B cell (primary cell): ENCODE results near the gene BTAF1. TPM values are rescaled to one million over a fixed set of nuclear protein-coding genes. Genes with fewer than 3 reads are reported as not detected.
A peak's percentile ranks its signal among the peaks of the same experiment; 100 is the strongest.

Experiments used
- ATAC-seq: fragments of 200-7000 bp; cut with Tn5 transposase; one replicate; pipeline ENCODE4 v1.10.0; 2021; ENCODE audit warnings: low read depth, mild to moderate bottlenecking, moderate number of reproducible peaks, moderate library complexity
- CTCF ChIA-PET: fragments of 350-600 bp; sonication (Branson Sonifier 250); formaldehyde crosslinking; loops from one replicate; lab custom pipeline; 2021; ENCODE audit warnings: antibody characterized with exemption, inconsistent platforms; lab: Charles Lee
- POLR2A ChIA-PET: fragments of 350-600 bp; sonication (Branson Sonifier 250); formaldehyde crosslinking; loops from one replicate; lab custom pipeline; 2021; ENCODE audit warnings: antibody characterized with exemption; lab: Charles Lee
- DNase-seq: peaks from one replicate; pipeline ENCODE4 v3.0.0; 2013
- H2AFZ ChIP-seq: 2 replicates; pipeline ENCODE4 v1.6.1; 2012; ENCODE audit warnings: mild to moderate bottlenecking, low read depth, low read length; ENCODE audit not compliant: insufficient read depth, poor library complexity, severe bottlenecking
- H3K27ac ChIP-seq, 2 donors: 1 replicate in 1 of 2; 2 replicates in 1 of 2; pipeline ENCODE4 v1.5.1; 2012 to 2013; ENCODE audit warnings: low read length in 2 of 2, mild to moderate bottlenecking in 2 of 2, moderate library complexity in 1 of 2
- H3K27me3 ChIP-seq, 4 experiments: fragments of 200-600 bp in 1 of 4; sonication (generic) in 1 of 4; replicated peaks in 1 of 4; 1 replicate in 2 of 4; 2 replicates in 2 of 4; pipeline versions ENCODE4 v1.6.1 to v1.7.0; 2013 to 2016; ENCODE audit warnings: low read length in 3 of 4, mild to moderate bottlenecking in 2 of 4, mixed read lengths in 1 of 4, moderate library complexity in 1 of 4; ENCODE audit not compliant: insufficient read depth in 4 of 4, control insufficient read depth in 3 of 4; ENCODE audit errors: control extremely low read depth in 1 of 4
- H3K36me3 ChIP-seq, 2 experiments: replicated peaks in 1 of 2; 1 replicate in 1 of 2; 2 replicates in 1 of 2; pipeline versions ENCODE4 v1.6.1 to v1.7.1; 2013; ENCODE audit warnings: low read length in 1 of 2; ENCODE audit not compliant: insufficient read depth in 2 of 2, control insufficient read depth in 1 of 2; ENCODE audit errors: control extremely low read depth in 1 of 2, extremely low read depth in 1 of 2
- H3K4me1 ChIP-seq, 2 donors: fragments of 200-600 bp in 1 of 2; sonication (generic) in 1 of 2; 1 replicate in 1 of 2; 2 replicates in 1 of 2; pipeline versions ENCODE4 v1.5.1 to v1.6.1; 2013 to 2017; ENCODE audit warnings: low read length in 2 of 2; ENCODE audit not compliant: control insufficient read depth in 2 of 2, insufficient read depth in 2 of 2
- H3K4me2 ChIP-seq: replicated peaks from 2 replicates; pipeline ENCODE3; 2012; ENCODE audit warnings: mild to moderate bottlenecking, low read depth, low read length; ENCODE audit not compliant: poor library complexity, severe bottlenecking
- H3K4me3 ChIP-seq, 5 experiments: fragments of 200-600 bp in 1 of 5; sonication (generic) in 1 of 5; 1 replicate in 3 of 5; 2 replicates in 2 of 5; pipeline versions ENCODE4 v1.5.1 to v1.7.0; 2011 to 2016; ENCODE audit warnings: low read length in 4 of 5, mild to moderate bottlenecking in 4 of 5, low read depth in 2 of 5, control low read depth in 1 of 5, moderate library complexity in 1 of 5; ENCODE audit not compliant: insufficient read depth in 1 of 5; ENCODE audit errors: control extremely low read depth in 1 of 5, extremely low read depth in 1 of 5
- H3K79me2 ChIP-seq: fragments of 200-600 bp; sonication (generic); one replicate; pipeline ENCODE4 v1.6.0; 2016; ENCODE audit warnings: low read length; ENCODE audit not compliant: control insufficient read depth, insufficient read depth
- H3K9ac ChIP-seq: fragments of 200-600 bp; sonication (generic); 2 replicates; pipeline ENCODE4 v1.6.1; 2017; ENCODE audit warnings: mild to moderate bottlenecking, low read length, moderate library complexity
- H3K9me3 ChIP-seq, 3 donors: one replicate each; pipeline versions ENCODE4 v1.6.1 to v1.7.1; 2013; ENCODE audit warnings: low read length in 2 of 3; ENCODE audit not compliant: control insufficient read depth in 2 of 3, insufficient read depth in 1 of 3; ENCODE audit errors: control extremely low read depth in 1 of 3
- H4K20me1 ChIP-seq: 2 replicates; pipeline ENCODE4 v1.6.0; 2012; ENCODE audit warnings: mild to moderate bottlenecking, low read length; ENCODE audit not compliant: insufficient read depth, control insufficient read depth, poor library complexity, severe bottlenecking
- H3K27ac Mint-ChIP-seq: one replicate; pipeline ENCODE4 v1.8.0; 2021; ENCODE audit warnings: mixed read lengths
- H3K27me3 Mint-ChIP-seq: one replicate; pipeline ENCODE4 v1.8.0; 2021; ENCODE audit warnings: mixed read lengths
- H3K4me1 Mint-ChIP-seq: one replicate; pipeline ENCODE4 v1.8.0; 2021; ENCODE audit warnings: mixed read lengths
- H3K4me3 Mint-ChIP-seq: one replicate; pipeline ENCODE4 v1.8.0; 2021; ENCODE audit warnings: mixed read lengths
- H3K9me3 Mint-ChIP-seq: one replicate; pipeline ENCODE4 v1.8.0; 2022; ENCODE audit warnings: mixed read lengths; ENCODE audit not compliant: insufficient read depth
- EZH2 ChIP-seq: IDR thresholded peaks from 2 replicates; pipeline ENCODE4 v1.6.1; 2012; ENCODE audit warnings: borderline replicate concordance, low read depth, mild to moderate bottlenecking, moderate library complexity, low read length; ENCODE audit not compliant: insufficient read depth, poor library complexity, severe bottlenecking
- WGBS: methylation state at CpG from one replicate; pipeline ENCODE4 v1.1.5; 2013; ENCODE audit warnings: missing lambda C conversion rate; ENCODE audit not compliant: insufficient coverage; 5-methylcytosine and 5-hydroxymethylcytosine counted together
- intact Hi-C: fragments of 100-400 bp; cut with micrococcal nuclease; formaldehyde crosslinking; loops from one replicate; pipeline ENCODE4 v1.10.0; 2022
- polyA minus RNA-seq: library from RNA; depleted of rRNA, polyadenylated mRNA; stranded (reverse); fragments of >200 nt; gene quantifications from 2 replicates; pipeline ENCODE4 v1.2.3, GENCODE V29; 2012
- polyA plus RNA-seq: library from polyadenylated mRNA; depleted of rRNA; stranded (reverse); fragments of >200 nt; gene quantifications from 2 replicates; pipeline ENCODE4 v1.2.3, GENCODE V29; 2012
- total RNA-seq, 2 donors: library from RNA; stranded (reverse); fragments of 120-200 nt in 1 of 2; gene quantifications; 1 replicate in 1 of 2; 2 replicates in 1 of 2; pipeline versions ENCODE4 v1.2.3 to v1.2.4, GENCODE V29; 2013 to 2022
- TF ChIP-seq, protein P1 (sequence below): fragments of 200-600 bp; IDR thresholded peaks from one replicate; pipeline ENCODE4 v1.8.0; 2022; ENCODE audit warnings: antibody characterized with exemption, mild to moderate bottlenecking

Gene BTAF1
- total RNA-seq (78.1 and 81.7 TPM in 2 replicates), polyA plus RNA-seq (58.2 and 90.5 TPM in 2 replicates), polyA minus RNA-seq (54.3 and 76.6 TPM in 2 replicates)
- total RNA-seq (2013): 103 TPM

DNA sequence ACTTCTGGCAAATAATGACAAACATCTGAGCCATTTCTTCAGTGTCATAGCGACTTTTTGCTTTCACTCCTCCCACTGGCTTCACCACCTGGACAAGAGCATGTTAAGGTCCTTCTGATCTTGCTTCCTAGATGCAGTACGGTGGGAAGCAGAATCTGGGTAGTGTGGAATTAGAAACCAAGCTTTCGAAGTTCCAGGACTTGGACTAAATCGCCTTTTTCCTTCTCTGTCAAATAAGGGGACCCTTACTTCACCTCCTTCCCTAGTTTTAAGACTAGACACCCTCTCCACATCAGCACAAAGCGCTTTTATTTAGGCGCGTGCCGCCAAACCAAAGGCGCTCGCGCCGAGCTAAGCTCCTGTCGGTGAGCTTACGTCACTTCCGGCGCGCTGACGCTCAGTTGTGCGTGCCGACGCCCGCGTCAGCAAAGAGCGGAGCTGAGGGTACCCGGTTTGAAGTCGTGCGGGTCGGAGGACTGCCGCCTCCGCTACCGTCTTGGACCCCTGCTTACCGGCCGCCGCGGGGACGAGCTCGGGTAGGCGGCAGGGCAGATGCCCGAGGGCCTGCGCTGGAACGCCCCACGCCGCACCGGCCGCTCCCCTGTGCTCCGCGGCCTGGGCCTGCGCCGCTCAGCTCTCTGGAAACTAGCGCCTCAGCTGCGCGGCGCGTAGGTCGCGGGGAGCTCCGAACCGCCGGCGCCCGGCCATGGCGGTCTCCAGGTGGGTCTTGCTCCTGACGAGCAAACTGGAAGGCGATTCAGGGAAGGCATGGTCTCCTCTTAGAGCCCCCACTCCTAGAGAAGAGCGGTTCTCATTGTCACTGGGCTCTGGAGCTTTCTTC lies at the start of gene BTAF1:
Gene BTAF1, plus strand, starts transcription at position 400 of the 841 bp plus-strand sequence. Its CDS starts 307 bp downstream, at position 707.
- POLR2A ChIA-PET: interaction anchor here (0.6 to 1.6 kb wide), 3 partner anchors 11 to 91 kb away, joined by 4 to 9 read pairs (median 5); partner anchors contain the start of gene FGFBP3
- Histone ChIP-seq H3K4me3 (peak within 1 kb of the TSS; percentile 88 to 98 (median 93)), H3K79me2 (peaks cover 54% of the 10 kb centered on the region), H3K9ac (peak within 1 kb of the TSS; percentile 92), H3K27ac (peak within 1 kb of the TSS; percentile 93 to 99), H3K4me1 (peaks cover 18 to 20% of the 10 kb centered on the region in 2 donors), H3K27me3 (peaks cover 0 to 4% (median 2%) of the 10 kb centered on the region in 4 experiments), H3K36me3 (peaks cover 0 to 9% of the 10 kb centered on the region in 2 experiments), H2AFZ (peak within 1 kb of the TSS; percentile 88), H4K20me1 (peaks cover 13% of the 10 kb centered on the region), H3K9me3 (peaks cover 1 to 12% (median 6%) of the 10 kb centered on the region in 3 donors), H3K4me2 (peak within 1 kb of the TSS; percentile 82)
- intact Hi-C loops: loop anchor here (1.0 to 10.0 kb wide), 7 partner anchors 15 to 761 kb away; partner anchors contain the start of genes CPEB3, IDE, MARCHF5 and PCGF5
- no peak for TF ChIP-seq EZH2
- TF ChIP-seq, protein P1, sequence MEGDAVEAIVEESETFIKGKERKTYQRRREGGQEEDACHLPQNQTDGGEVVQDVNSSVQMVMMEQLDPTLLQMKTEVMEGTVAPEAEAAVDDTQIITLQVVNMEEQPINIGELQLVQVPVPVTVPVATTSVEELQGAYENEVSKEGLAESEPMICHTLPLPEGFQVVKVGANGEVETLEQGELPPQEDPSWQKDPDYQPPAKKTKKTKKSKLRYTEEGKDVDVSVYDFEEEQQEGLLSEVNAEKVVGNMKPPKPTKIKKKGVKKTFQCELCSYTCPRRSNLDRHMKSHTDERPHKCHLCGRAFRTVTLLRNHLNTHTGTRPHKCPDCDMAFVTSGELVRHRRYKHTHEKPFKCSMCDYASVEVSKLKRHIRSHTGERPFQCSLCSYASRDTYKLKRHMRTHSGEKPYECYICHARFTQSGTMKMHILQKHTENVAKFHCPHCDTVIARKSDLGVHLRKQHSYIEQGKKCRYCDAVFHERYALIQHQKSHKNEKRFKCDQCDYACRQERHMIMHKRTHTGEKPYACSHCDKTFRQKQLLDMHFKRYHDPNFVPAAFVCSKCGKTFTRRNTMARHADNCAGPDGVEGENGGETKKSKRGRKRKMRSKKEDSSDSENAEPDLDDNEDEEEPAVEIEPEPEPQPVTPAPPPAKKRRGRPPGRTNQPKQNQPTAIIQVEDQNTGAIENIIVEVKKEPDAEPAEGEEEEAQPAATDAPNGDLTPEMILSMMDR: no peak
- peaks cover 39% of the 10 kb centered on the region for H3K4me1 Mint-ChIP-seq
- WGBS: under 1% methylated on average over 62 of the region's 65 CpGs
- CTCF ChIA-PET: interaction anchor here (0.5 to 3.8 kb wide), 9 partner anchors 9 to 626 kb away, joined by 3 to 54 read pairs (median 3); partner anchors contain the start of genes CPEB3, FGFBP3 and MARCHF5
- DNase-seq (peak; percentile 96), ATAC-seq (peak; percentile 93)
- peak within 1 kb of the TSS; percentile 100 for H3K27ac Mint-ChIP-seq
- peak within 1 kb of the TSS; percentile 86 for H3K4me3 Mint-ChIP-seq
- H3K27me3 Mint-ChIP-seq: peaks cover 3% of the 10 kb centered on the region
- H3K9me3 Mint-ChIP-seq: no peaks in the 10 kb centered on the region

DNA sequence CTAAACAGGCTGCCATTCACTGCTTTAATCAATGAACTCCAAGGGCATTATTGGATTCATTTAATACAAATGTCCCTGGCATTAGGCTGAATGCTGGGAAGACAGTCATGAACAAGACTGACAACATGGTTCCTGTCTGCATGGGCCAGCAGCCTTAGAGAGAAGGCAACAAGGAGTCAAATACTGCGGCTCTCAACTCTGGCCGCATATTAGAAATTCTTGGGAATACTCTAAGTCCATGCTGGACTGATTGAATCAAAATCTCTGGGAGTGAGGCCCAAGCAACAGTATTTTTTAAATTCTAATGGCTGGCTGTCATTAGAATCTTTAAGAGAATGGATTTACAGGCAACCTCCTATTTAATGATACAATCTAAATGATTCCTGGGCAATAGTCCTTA lies 48.4 kb upstream of the BTAF1 start:
- intact Hi-C loops: no loop called here
- TF ChIP-seq, protein P1: no peak
- H3K79me2 ChIP-seq: no peaks in the 10 kb centered on the region
- no peaks in the 10 kb centered on the region for H3K9me3 ChIP-seq
- no peaks in the 10 kb centered on the region for H3K27me3 ChIP-seq
- no peak overlapping the region for H3K9ac ChIP-seq
- CTCF ChIA-PET: no interaction called here
- H3K4me3 ChIP-seq: no peak overlapping the region
- no peaks in the 10 kb centered on the region for H3K36me3 ChIP-seq
- Mint-ChIP-seq H3K27me3 (no peaks in the 10 kb centered on the region), H3K4me3 (no peak overlapping the region), H3K9me3 (no peaks in the 10 kb centered on the region), H3K4me1 (no peaks in the 10 kb centered on the region), H3K27ac (no peak overlapping the region)
- DNase-seq (no peak), ATAC-seq (no peak)
- no peak overlapping the region for H3K27ac ChIP-seq
- H2AFZ ChIP-seq: no peak overlapping the region
- WGBS: 100% methylated on average over 2 of the region's 2 CpGs
- H3K4me1 ChIP-seq: no peaks in the 10 kb centered on the region
- H4K20me1 ChIP-seq: no peaks in the 10 kb centered on the region
- H3K4me2 ChIP-seq: no peak overlapping the region
- POLR2A ChIA-PET: no interaction called here
